ENCODE results near the gene GRIK2. TPM values are rescaled to one million over a fixed set of nuclear protein-coding genes. Genes with fewer than 3 reads are reported as not detected.

Gene GRIK2
- total RNA-seq, 4 donors from 2014 or later = 0.46 to 3.7 (median 1.8) TPM

- Histone ChIP-seq H3K27ac (replicated peaks in 1 of 4) (no peak overlapping the region), H3K4me1 (no peaks in the 10 kb centered on the region), H3K27me3 (no peaks in the 10 kb centered on the region), H3K36me3 (no peaks in the 10 kb centered on the region), H3K4me3 (no peak overlapping the region), H3K9me3 (no peaks in the 10 kb centered on the region)
- intact Hi-C loops (cut with DNase I) = no loop called here
- no peak for DNase-seq (ENCODE audit: extremely low spot score)
- WGBS = 84% methylated on average over 3 of the region's 3 CpGs
- no peak for TF ChIP-seq POLR2AphosphoS5 (IDR thresholded peaks at IDR 0.05)
- no peak for TF ChIP-seq CTCF (IDR thresholded peaks at IDR 0.05)
- no peak for TF ChIP-seq POLR2A (IDR thresholded peaks at IDR 0.05; ENCODE audit: low read depth)
- TF ChIP-seq EP300 (IDR thresholded peaks at IDR 0.05) = no peak
Observed at GRCh38 chr6:101527467-101527866, 134.0 kb downstream of the GRIK2 start.

GRCh38 chr6:101528801-101529200 is 135.3 kb downstream of the GRIK2 start:
- H3K27ac ChIP-seq (replicated peaks in 1 of 4) = no peak overlapping the region
- H3K36me3 ChIP-seq = no peaks in the 10 kb centered on the region
- DNase-seq (ENCODE audit: extremely low spot score) = no peak
- no peaks in the 10 kb centered on the region for H3K9me3 ChIP-seq
- no peak overlapping the region for H3K4me3 ChIP-seq
- intact Hi-C loops (cut with DNase I) = no loop called here
- TF ChIP-seq CTCF (IDR thresholded peaks at IDR 0.05) (no peak), POLR2A (IDR thresholded peaks at IDR 0.05; ENCODE audit: low read depth) (no peak), EP300 (IDR thresholded peaks at IDR 0.05) (no peak)
- H3K4me1 ChIP-seq = no peaks in the 10 kb centered on the region
- H3K27me3 ChIP-seq = no peaks in the 10 kb centered on the region

- TF ChIP-seq EP300 (IDR thresholded peaks at IDR 0.05) (no peak), POLR2A (IDR thresholded peaks at IDR 0.05; ENCODE audit: low read depth) (no peak), POLR2AphosphoS5 (IDR thresholded peaks at IDR 0.05) (no peak), CTCF (IDR thresholded peaks at IDR 0.05) (no peak)
- WGBS = 91% methylated on average over 2 of the region's 2 CpGs
- intact Hi-C loops (cut with DNase I) = no loop called here
Observed at GRCh38 chr6:101531538-101531937, 138.0 kb downstream of the GRIK2 start.

GRCh38 chr6:101534386-101534785 is 140.9 kb downstream of the GRIK2 start:
- Histone ChIP-seq H3K27ac (replicated peaks in 1 of 4) (no peak overlapping the region), H3K9me3 (no peaks in the 10 kb centered on the region), H3K27me3 (no peaks in the 10 kb centered on the region), H3K4me3 (no peak overlapping the region), H3K4me1 (no peaks in the 10 kb centered on the region), H3K36me3 (no peaks in the 10 kb centered on the region)
- no peak for TF ChIP-seq CTCF (IDR thresholded peaks at IDR 0.05)
- TF ChIP-seq POLR2A (IDR thresholded peaks at IDR 0.05; ENCODE audit: low read depth) = no peak
- no peak for TF ChIP-seq POLR2AphosphoS5 (IDR thresholded peaks at IDR 0.05)
- no peak for TF ChIP-seq EP300 (IDR thresholded peaks at IDR 0.05)
- 90% methylated on average over 2 of the region's 2 CpGs for WGBS
- intact Hi-C loops (cut with DNase I) = no loop called here
- DNase-seq (ENCODE audit: extremely low spot score) = no peak

More at GRCh38 chr6:101531538-101531937, 138.0 kb downstream of the GRIK2 start:
- H3K9me3 ChIP-seq = no peaks in the 10 kb centered on the region
- no peak overlapping the region for H3K27ac ChIP-seq (replicated peaks in 1 of 4)
- no peaks in the 10 kb centered on the region for H3K4me1 ChIP-seq
- DNase-seq (ENCODE audit: extremely low spot score) = no peak
- H3K36me3 ChIP-seq = no peaks in the 10 kb centered on the region
- H3K27me3 ChIP-seq = no peaks in the 10 kb centered on the region
- no peak overlapping the region for H3K4me3 ChIP-seq

GRCh38 chr6:101534821-101535220 is 141.3 kb downstream of the GRIK2 start:
- Histone ChIP-seq H3K4me1 (no peaks in the 10 kb centered on the region), H3K4me3 (peak overlapping the region in 1 of 4 donors; percentile 5), H3K27me3 (no peaks in the 10 kb centered on the region), H3K36me3 (no peaks in the 10 kb centered on the region), H3K27ac (replicated peaks in 1 of 4) (no peak overlapping the region), H3K9me3 (no peaks in the 10 kb centered on the region)
- intact Hi-C loops (cut with DNase I) = no loop called here
- DNase-seq (ENCODE audit: extremely low spot score) = no peak
- TF ChIP-seq CTCF (IDR thresholded peaks at IDR 0.05) (no peak), POLR2AphosphoS5 (IDR thresholded peaks at IDR 0.05) (no peak), POLR2A (IDR thresholded peaks at IDR 0.05; ENCODE audit: low read depth) (no peak), EP300 (IDR thresholded peaks at IDR 0.05) (no peak)
- 65% methylated on average over 3 of the region's 3 CpGs for whole genome bisulfite sequencing

Data from esophagus muscularis mucosa (tissue), 4 donors.